Measurements from ENCODE around the gene DTX1.

The DTX1 gene

GRCh38 chr12:113094738-113095137, 38.2 kb downstream of the DTX1 start:
- DNase-seq (ENCODE audit: low spot score): no peak

- no peak for DNase-seq (ENCODE audit: low spot score)
Observed at GRCh38 chr12:113095405-113095804, 38.9 kb downstream of the DTX1 start.

GRCh38 chr12:113096675-113097461, 40.3 kb downstream of the DTX1 start:
- no peak for DNase-seq (ENCODE audit: low spot score)

- peak; percentile 23 for DNase-seq (ENCODE audit: low spot score)
Observed at GRCh38 chr12:113097716-113098440, 41.3 kb downstream of the DTX1 start.

GRCh38 chr12:113098441-113099028, 42.0 kb downstream of the DTX1 start:
- DNase-seq (ENCODE audit: low spot score): peak; percentile 91

- DNase-seq (ENCODE audit: low spot score): no peak
Observed at GRCh38 chr12:113099364-113099763, 42.8 kb downstream of the DTX1 start.

GRCh38 chr12:113099764-113100163, 43.2 kb downstream of the DTX1 start:
- DNase-seq (ENCODE audit: low spot score): no peak

GRCh38 chr12:113101751-113102150, 45.2 kb downstream of the DTX1 start:
- DNase-seq (ENCODE audit: low spot score): no peak

- no peak for DNase-seq (ENCODE audit: low spot score)
Observed at GRCh38 chr12:113102811-113103210, 46.3 kb downstream of the DTX1 start.

- DNase-seq (ENCODE audit: low spot score): no peak
Observed at GRCh38 chr12:113103756-113104450, 47.4 kb downstream of the DTX1 start.

GRCh38 chr12:113104953-113105510, 48.5 kb downstream of the DTX1 start:
- DNase-seq (ENCODE audit: low spot score): no peak

- DNase-seq (ENCODE audit: low spot score): no peak
Observed at GRCh38 chr12:113105606-113106271, 49.2 kb downstream of the DTX1 start.

GRCh38 chr12:113106361-113106760, 49.8 kb downstream of the DTX1 start:
- no peak for DNase-seq (ENCODE audit: low spot score)

- no peak for DNase-seq (ENCODE audit: low spot score)
Observed at GRCh38 chr12:113108308-113108707, 51.8 kb downstream of the DTX1 start.

GRCh38 chr12:113109360-113109759, 52.8 kb downstream of the DTX1 start:
- no peak for DNase-seq (ENCODE audit: low spot score)

GRCh38 chr12:113109872-113110599, 53.5 kb downstream of the DTX1 start:
- no peak for DNase-seq (ENCODE audit: low spot score)

GRCh38 chr12:113111247-113111646, 54.7 kb downstream of the DTX1 start:
- no peak for DNase-seq (ENCODE audit: low spot score)

GRCh38 chr12:113112043-113112899, 55.7 kb downstream of the DTX1 start:
- DNase-seq (ENCODE audit: low spot score): no peak

GRCh38 chr12:113113397-113113796, 56.9 kb downstream of the DTX1 start:
- no peak for DNase-seq (ENCODE audit: low spot score)
